Measurements from ENCODE around the gene NT5DC1.

NT5DC1 gene

DNA sequence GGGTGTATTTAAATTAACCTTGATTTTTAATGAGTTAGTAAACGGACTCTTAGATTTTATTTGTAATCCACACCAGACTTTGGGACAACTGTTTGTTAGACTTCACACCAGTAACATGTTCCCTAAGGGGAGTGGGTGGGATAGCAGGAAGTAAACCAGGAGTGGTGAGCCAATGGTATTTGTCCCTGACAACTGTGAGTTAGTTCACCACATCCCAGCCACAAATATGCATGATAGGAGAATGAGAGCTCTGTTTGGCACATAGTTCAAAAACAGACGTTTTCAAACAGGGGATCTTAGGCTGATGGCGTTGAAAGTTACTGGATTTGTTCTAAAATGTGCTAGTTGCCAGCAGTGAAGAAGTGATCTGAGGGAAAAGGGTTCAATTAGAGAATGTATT, 44.0 kb downstream of the NT5DC1 start:
- no peak for FAIRE-seq

DNA sequence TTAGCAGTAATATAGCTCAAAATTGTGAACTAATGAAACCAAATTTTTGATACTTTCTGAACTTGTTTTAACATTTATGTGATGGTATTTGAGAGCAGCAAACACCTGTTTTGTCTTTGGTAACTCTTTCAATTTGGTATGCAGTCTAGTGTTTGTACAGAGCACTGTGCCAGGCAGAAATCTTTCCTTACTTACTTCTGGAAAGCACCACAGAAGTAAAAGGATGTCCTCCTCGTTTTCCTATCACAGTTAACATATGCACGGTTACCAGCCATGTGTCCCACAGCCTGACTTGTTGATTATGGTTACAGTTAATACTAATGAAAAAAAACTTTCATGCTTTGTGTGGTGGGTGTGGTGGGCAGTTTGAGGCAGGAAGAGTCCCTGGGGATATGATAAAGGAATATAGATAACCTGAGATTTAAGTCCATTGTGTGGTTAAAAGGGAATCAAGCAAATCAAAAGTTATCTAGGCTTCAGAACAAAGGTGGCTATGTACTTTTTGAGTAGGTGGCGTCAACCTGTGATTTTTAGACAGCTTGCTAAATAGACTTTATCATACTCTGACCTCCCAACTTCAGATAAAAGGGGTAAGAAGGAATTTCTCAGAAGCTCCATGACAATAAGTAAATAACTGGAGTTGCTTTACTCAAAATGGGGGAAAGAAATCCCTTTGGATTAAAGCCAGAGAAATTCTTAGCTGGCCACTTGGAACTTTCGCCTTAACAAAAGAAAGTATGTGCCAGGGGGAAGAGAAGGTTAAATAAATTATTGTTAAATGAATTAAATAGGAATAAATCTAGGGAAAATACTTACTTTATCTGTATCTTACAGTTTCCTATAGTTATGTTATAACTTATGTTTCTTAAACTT, 45.4 kb downstream of the NT5DC1 start:
- no peak for FAIRE-seq

DNA sequence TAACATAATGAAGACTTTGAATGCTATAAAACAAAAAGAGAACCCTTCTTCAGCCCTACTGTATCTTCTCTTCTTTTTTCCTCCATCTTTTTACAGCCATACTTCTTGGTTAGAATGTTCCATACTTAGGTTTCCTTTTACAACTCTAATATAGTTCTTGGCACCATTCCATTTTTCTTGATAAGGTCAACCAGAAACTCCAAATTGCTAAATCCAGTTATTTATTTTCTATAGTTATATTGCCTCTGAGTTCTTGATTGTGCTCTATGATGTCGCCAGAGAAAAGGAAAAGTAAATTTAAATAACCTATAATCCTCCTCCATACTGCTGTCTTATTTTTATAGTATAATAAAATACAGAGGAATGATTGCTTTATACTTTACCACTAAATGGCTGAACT, 52.0 kb downstream of the NT5DC1 start:
- FAIRE-seq, result peak; percentile 13

DNA sequence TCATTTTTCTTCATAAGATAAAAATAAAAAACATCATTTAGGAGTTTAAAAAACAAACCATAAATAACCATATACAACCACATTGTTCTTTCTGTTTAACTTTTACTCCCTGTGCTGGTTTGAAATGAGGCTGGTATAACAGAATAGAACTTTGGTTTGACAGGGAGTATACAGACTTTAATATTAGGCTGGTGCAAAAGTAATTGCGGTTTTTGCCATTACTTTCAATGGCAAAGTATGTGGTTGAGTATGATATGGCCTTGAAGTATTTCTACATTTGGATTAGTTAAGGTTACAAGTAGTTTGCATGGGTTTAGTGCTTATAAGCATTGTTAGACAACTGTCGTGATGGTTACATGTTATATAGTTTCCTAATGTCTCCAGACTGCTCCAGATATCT, 54.2 kb downstream of the NT5DC1 start:
- no peak for FAIRE-seq

DNA sequence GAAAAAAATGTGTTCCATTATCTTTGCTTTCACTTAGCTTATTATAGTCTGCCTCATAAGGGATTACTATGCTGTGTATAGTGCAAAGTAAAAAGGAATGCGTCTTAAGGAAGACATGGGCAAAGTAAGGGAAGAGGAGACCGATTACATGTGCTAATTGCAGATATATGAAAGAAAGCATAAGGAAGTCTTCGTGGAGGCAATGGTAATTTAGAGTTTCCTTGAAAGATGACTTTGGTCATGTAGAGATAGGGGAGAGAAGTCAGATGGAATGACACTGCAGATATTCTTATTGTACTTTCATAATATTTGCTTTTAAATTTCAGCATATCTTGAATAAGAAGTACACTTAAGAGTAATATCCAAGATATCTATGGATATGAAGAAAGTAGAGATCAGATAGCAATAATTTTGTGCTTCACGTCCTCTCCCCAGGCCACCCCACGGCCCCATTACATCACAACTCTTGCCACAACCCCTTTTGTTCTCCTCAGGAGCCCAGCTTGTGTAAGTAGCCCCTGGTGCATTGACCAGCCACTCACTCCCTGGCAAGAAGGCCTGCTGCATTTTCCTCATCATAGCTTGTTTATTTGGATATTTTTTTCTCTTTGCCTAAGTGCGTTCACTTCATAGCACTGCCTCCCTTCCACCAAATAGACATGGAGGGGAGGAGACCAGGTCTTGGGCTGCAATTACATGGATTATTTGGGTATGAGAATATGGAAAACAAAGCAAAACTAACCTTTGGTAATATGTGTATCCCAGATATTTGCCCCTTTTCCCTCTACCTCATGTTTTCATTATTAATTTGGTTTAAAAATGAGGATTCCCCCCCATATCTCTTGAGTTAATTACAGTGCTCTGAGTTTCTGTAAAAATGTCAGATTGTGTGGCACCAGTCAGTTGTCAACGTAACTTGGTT, 56.0 kb downstream of the NT5DC1 start:
- FAIRE-seq, result no peak

DNA sequence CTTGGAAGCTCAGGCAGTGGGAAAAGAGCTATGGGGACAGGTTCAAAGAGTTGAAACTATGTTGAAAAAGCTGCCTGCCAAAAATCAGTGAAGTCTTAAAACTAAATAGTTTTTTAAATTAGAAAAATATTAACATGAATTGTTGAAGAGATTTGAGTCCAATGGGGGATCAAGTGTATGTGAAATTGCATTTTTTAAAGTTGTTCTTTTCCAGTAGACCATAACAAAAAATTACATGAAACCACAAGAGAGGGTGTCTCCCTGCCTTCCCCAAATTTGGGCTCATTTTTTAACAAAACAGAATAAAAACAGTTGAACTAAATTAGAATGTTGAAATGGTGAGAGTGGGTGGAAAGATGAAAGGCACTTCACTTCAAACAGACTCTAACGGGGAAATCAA, 56.7 kb downstream of the NT5DC1 start:
- FAIRE-seq, result no peak

DNA sequence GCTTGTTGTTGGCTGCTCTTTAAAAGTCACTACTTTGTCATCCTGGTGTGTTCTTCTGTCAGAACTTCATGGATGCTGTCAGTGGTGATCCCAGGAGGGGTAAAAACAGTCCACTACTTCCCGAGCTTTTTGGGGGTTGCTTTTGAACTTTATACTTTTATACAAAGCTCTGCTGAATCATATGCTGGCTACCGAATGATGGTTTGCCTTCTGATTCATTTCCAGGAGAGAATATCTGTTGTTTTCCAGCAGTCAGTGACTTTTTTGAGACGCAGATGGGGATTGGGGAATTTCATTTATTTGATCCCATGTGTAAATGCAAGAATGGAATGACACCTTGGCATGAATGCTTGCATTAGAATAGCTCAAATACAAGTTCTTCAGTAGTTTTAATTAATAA, 58.0 kb downstream of the NT5DC1 start:
- FAIRE-seq, result no peak

DNA sequence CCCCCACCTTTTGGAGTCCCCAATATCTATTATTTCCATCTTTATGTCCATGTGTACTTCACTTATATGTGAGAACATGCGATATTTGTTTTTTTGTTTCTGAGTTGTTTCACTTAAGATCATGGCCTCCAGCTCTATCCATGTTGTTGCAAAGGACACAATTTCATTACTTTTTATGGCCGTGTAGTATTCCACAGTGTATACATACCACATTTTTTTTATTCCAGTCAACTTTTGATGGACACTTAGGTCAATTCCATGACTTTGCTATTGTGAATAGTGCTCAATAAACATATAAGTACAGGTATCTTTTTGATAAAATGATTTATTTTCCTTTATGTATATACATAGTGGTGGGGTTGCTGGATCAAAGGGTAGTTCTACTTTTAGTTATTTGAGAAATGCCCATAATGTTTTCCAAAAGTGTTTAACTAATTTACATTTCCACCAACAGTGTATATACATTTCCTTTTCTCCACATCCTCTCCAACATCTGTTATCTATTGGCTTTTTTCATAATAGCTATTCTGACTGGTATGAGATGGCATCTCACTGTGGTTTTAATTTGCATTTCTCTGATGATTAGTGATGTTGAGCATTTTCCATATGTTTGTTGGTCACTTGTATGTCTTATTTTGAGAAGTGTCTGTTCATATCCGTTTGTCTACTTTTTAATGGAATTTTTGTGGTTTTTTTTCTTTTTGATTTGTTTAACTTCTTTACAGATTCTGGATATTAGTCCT, 59.3 kb downstream of the NT5DC1 start:
- no peak for FAIRE-seq

DNA sequence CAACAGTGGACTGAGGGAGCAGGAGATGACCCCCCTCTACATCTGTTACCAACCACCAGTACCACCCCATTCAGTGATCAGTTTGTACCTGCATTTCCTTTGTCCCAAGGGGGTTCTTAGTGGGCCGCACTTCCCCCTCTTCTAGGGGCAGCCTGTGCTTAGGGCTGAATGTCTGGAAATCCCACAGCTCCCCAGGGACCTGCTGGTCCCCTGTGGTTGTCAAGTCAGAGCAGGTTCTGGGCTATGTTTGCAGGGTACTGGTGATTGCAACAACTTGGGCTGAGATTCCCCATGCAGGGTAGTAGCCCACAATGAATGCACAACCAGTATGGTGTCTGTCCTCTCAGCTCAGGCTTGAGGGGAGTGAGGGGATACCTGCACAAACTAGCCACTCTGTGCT, 64.9 kb downstream of the NT5DC1 start:
- FAIRE-seq, result no peak

DNA sequence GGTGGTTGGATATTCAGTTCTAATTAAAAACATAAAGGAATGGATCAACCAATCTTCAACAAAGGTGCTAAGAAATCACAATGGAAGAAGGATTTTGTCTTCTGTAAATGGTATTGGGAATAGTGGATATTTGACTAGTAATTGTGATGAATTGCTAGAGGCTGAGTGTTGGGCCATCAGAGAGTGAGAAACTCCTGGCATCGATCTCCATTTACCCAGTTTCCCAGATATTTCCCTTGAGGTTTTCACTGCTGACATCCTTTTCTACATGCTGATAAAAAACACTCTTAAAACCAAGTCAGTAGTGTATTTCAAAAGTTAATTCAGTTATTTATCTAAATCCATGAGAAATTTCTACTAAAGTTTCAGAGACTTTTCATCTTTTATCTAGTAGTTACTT, 65.7 kb downstream of the NT5DC1 start:
- FAIRE-seq, result no peak

DNA sequence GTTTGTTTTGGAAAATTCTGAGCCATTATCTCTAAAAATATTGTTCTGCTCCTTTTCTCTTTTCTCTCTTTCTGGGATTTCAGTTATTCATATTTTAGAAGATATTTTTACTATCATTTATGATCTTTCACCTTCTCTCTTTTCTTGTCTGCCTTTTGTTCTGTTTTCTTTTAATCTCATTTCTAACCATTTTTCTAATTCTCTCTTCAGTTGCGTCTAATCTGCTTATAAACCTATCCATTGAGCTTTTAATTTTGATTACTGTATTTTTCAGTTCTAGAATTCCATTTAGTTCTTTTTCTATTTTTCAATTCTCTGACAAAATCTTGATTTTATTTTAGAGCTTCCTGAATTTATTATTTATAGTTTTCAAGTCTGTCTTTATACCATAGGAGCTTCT, 67.5 kb downstream of the NT5DC1 start:
- peak; percentile 56 for FAIRE-seq

DNA sequence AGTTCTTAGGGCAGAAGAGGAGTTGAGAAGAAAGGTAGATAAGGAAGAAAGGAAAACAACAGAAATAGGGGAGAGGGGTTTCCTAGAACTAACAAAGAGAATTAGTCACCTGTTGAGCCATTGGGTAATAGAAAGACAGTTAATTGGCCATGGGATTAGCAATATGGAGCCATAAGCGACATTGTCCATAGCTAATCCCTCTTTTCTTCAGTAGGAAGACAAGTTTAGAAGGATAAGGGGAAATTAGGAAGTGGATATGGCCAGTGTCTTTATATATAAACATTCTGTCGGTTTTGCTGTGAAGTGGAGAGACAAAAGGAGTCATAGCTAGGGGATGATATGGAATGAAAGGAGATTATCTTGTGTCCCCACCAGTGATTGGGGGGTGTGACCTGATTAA, 69.2 kb downstream of the NT5DC1 start:
- no peak for FAIRE-seq

DNA sequence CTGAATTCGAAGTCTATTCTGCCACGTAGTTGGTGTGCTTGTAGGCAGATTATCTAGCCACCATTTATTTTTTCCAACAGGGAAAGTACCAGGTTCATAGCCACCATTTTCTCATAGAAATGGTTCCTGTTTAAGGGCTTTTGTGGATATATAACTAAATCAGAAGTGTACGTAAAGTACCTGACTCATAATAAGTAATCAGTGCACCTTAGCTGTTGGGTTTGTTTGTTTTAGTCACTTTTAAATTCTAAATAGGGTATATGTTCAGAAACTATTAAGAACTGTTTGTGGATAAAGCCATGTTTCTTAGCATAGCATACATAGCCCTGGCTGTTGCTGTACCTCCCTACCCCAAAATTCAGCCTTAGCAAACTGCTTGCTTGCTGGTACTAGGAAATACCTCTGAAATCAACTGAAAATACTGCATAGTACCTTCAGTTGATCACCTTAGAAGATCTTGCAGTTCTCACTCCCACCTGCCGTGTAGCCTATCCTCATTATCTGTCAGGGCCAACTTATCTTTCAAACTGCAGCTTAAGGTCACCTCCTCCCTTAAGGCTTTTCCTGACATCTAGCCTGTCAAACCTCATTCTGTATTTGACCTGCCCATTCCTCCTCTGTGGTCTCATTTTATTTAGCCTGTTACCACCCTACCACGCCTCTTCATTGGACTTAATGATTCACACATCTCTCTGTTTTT, 69.9 kb downstream of the NT5DC1 start:
- FAIRE-seq, result no peak

DNA sequence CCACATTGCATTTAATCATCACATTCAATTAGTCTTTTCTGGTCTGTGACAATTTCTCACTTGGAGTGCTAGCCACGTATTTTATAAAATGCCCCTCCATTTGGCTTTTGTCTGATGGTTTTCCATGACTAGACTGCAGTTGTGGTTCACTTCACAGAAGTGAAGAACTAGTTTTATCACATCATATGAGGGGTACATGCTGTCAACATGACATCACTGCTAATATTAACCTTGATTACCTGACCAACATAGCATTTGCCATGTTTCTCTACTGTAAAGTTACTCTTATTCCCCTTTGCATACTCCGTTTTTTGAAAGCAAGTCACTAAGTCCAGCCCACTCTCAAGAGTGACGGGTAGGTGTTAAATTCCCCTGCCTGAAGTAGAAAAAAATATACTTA, 73.3 kb downstream of the NT5DC1 start:
- no peak for FAIRE-seq

DNA sequence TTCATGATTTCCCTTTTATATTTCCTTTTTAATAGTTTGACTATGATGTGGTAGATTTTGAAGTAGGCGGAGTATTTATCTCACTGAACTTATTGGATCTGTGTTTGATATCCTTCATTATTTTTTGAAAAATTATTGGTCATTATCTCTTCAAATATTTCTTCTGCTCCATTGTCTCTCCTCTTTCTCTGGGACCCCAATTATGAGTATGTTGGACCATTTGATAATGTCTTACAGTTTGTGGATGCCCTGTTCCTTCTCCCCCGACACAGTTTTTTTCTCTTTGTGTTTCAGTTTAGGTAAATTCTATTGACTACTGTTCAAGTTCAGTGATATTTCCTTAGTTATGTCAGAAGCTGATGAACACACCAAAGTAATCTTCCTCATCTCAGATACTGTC, 74.7 kb downstream of the NT5DC1 start:
- no peak for FAIRE-seq

DNA sequence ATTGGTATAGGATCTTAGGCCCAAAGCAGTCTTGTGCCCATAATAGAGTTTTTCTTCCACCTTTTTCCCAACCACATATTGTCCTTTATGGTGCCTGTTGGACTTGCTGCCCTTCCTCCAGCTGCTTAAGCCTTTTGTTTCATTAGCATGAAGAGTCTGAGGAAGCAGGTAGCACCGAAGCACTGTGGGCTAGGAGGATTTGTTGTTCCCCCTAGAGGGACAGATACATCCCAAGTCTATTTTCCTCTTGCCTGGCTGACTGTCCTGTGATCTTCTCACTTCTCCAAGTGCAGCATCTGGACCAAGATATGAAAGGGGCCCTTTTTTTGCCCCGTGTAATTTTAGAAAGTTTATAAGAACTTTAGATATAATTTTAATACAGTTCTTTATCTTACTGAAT, 75.9 kb downstream of the NT5DC1 start:
- FAIRE-seq, result no peak

DNA sequence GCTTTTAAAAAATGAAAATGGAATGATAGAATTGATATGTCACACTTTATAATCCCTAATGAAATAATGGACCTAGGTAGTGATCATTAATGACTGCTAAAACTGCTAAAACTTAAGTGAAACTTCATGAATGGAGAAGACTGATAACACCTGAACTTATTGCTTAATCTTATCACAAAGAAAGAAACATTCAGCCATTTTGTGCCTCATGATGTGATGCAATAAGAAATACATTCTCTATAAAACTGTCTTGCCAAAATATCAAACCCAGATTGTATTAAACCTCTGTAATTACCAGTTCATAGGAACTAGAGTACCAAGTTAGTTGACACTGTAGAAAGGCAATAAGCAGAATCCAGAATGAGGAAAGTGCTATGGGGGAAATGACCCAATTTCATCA, 79.7 kb downstream of the NT5DC1 start:
- FAIRE-seq, result peak; percentile 17

DNA sequence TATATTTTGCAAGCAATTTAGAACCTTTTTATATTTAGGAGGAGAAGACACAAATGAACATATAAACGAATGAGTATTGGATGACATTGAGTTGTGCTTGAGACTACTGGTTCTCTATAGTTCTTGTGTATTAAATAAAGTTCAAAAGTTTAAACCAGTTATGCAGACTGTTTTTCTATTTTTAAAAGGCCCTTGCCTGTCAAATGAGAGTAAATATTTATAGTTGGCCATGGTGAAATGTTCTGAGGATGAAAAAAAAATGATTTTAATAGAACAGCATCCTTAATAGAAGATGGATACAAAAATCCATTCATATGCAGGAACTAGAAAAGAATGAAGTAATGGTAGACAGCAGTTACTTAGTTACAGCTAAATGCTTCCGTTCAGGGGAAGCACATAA, 88.8 kb downstream of the NT5DC1 start:
- FAIRE-seq, result peak; percentile 38

DNA sequence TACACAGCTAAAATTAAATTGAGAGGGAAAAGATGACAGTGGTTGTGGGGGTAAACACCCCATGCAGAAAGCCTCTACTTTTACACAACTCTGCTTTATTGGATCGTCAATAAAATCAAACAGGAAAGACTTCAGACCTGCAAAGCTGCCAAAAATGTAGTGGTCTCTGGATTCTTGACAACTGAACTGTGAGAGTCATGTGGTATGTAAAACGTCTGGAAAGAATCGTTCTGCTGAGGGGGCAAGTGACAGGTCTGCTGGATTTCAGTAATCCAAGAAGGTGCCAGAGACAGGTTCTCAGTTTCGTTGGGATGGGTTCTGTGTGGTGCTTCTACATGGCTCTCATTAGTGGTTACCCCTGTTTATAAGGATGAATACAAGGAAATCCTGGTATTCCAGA, 89.9 kb downstream of the NT5DC1 start:
- no peak for FAIRE-seq

DNA sequence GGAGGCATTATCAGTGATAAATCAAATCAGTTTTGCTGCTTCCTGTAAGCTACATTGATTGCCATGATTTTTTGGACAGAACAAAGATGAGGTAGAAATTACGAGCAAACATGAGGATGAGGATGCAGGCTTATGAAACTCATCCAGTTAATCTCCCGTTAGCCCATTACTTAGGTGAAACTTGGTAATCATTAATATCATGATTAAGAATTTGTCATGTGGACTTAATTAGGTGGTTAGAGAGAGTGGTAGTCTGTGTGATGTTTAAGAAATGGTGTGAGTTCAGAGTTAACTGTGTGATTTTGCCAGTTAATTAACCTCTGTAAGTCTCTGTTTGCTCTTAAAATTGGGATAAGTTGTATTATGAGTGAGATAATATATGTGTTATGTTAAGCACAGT, 91.2 kb downstream of the NT5DC1 start:
- no peak for FAIRE-seq

DNA sequence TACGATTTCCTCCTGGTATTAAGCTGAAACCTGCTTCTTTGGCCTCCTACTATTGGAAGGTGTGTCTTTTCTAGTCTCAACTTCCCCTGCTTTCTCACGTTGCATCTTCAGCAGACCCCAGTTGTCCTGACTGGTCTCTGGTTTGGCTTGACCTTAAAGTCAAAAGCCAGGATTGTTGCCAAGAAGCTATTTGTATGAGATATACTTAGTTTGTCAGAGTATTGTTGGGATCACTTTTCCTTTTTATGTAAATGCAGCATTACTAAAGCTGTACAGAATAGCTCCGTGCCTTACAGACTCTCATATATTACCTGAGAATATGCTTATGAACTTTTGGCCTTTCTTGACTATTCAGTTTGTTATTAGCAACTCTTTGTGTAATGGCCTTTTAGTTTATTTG, 92.1 kb downstream of the NT5DC1 start:
- FAIRE-seq, result no peak

DNA sequence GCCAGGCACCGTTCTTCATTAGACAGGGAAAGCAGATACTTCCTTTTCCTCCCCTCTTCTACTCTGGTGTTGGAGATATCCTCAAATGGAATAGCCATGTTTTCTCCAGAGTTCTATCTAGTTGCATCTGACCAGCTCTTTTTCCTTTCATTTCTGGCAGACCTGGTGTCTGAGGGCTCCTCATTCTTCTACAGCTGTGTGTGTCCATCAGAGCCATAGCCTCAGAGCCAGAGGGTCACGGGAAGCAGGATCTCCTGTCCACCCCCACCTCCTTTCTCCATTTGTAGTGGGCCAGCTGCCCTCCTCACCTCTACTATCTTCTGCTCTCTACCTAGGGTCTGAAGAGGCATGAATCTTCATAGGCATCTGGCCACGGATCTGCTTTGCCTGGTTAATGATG, 96.2 kb downstream of the NT5DC1 start:
- no peak for FAIRE-seq
